Liver (tissue), 9 donors: Measurements from ENCODE around the gene PIMREG. TPM values are rescaled to one million over a fixed set of nuclear protein-coding genes. Genes with fewer than 3 reads are reported as not detected.

ENCODE experiments used
- DNase-seq: peaks from one replicate; pipeline ENCODE4 v3.0.0-alpha.2; 2017; ENCODE audit warnings: low spot score
- H3K27ac ChIP-seq, 2 donors: one replicate each; pipeline ENCODE4 v1.7.0; 2013; ENCODE audit warnings: inconsistent platforms in 2 of 2, low read length in 2 of 2, control low read depth in 1 of 2, low read depth in 1 of 2, mild to moderate bottlenecking in 1 of 2
- H3K27me3 ChIP-seq, 4 donors: one replicate each; pipeline versions ENCODE4 v1.6.1 to v1.7.0; 2013; ENCODE audit warnings: low read length in 3 of 4, inconsistent platforms in 1 of 4, mild to moderate bottlenecking in 1 of 4, moderate library complexity in 1 of 4; ENCODE audit not compliant: control insufficient read depth in 4 of 4, insufficient read depth in 4 of 4
- H3K36me3 ChIP-seq, 4 donors: one replicate each; pipeline versions ENCODE4 v1.6.1 to v1.7.0; 2013; ENCODE audit warnings: low read length in 3 of 4, mild to moderate bottlenecking in 3 of 4, low read depth in 1 of 4, moderate library complexity in 1 of 4; ENCODE audit not compliant: control insufficient read depth in 4 of 4, insufficient read depth in 3 of 4
- H3K4me1 ChIP-seq, 4 donors: one replicate each; pipeline versions ENCODE4 v1.6.1 to v1.7.0; 2013; ENCODE audit warnings: low read length in 3 of 4, mild to moderate bottlenecking in 3 of 4, moderate library complexity in 1 of 4; ENCODE audit not compliant: control insufficient read depth in 4 of 4, insufficient read depth in 4 of 4
- H3K4me3 ChIP-seq, 3 donors: one replicate each; pipeline versions ENCODE4 v1.6.1 to v1.7.0; 2013; ENCODE audit warnings: low read length in 3 of 3, control low read depth in 1 of 3, low read depth in 1 of 3, mild to moderate bottlenecking in 1 of 3
- H3K9ac ChIP-seq, 2 donors: one replicate each; pipeline ENCODE4 v1.7.0; 2013; ENCODE audit warnings: low read length in 2 of 2, mild to moderate bottlenecking in 2 of 2, moderate library complexity in 2 of 2, control low read depth in 1 of 2, low read depth in 1 of 2
- H3K9me3 ChIP-seq, 4 donors: one replicate each; pipeline versions ENCODE4 v1.6.1 to v1.7.0; 2013; ENCODE audit warnings: low read length in 3 of 4; ENCODE audit not compliant: control insufficient read depth in 4 of 4
- EGR1 ChIP-seq, 2 donors: IDR thresholded peaks; 2 replicates each; pipeline ENCODE4 v1.6.1; 2016 to 2018; ENCODE audit warnings: antibody characterized with exemption in 2 of 2, low read depth in 2 of 2
- FOXA1 ChIP-seq: IDR thresholded peaks from 2 replicates; pipeline ENCODE4 v1.6.1; 2016; ENCODE audit warnings: antibody characterized with exemption
- FOXA2 ChIP-seq: IDR thresholded peaks from 2 replicates; pipeline ENCODE4 v1.6.1; 2016; ENCODE audit warnings: antibody characterized with exemption
- GABPA ChIP-seq, 2 donors: IDR thresholded peaks in 1 of 2; conservative IDR thresholded peaks in 1 of 2; 2 replicates each; pipeline ENCODE4 v1.6.1; 2016; ENCODE audit warnings: antibody characterized with exemption in 2 of 2, mild to moderate bottlenecking in 1 of 2, moderate library complexity in 1 of 2
- HNF4A ChIP-seq, 2 donors: conservative IDR thresholded peaks; 2 replicates each; pipeline ENCODE4 v1.6.1; 2016; ENCODE audit warnings: antibody characterized with exemption in 2 of 2, mild to moderate bottlenecking in 2 of 2
- HNF4G ChIP-seq: IDR thresholded peaks from 2 replicates; pipeline ENCODE4 v1.6.1; 2016; ENCODE audit warnings: antibody characterized with exemption
- JUND ChIP-seq, 2 donors: IDR thresholded peaks; 2 replicates each; pipeline ENCODE4 v1.6.1; 2016; ENCODE audit warnings: antibody characterized with exemption in 2 of 2
- NR2F2 ChIP-seq: IDR thresholded peaks from 2 replicates; pipeline ENCODE4 v1.6.1; 2016; ENCODE audit warnings: antibody characterized with exemption
- RAD21 ChIP-seq, 2 donors: IDR thresholded peaks; 2 replicates each; pipeline ENCODE4 v1.6.1; 2016; ENCODE audit warnings: antibody characterized with exemption in 2 of 2, mild to moderate bottlenecking in 2 of 2
- RXRA ChIP-seq, 2 donors: IDR thresholded peaks; 2 replicates each; pipeline ENCODE4 v1.6.1; 2017 to 2018; ENCODE audit warnings: antibody characterized with exemption in 2 of 2, mild to moderate bottlenecking in 1 of 2
- SP1 ChIP-seq: IDR thresholded peaks from 2 replicates; pipeline ENCODE4 v1.6.1; 2018; ENCODE audit warnings: antibody characterized with exemption, mild to moderate bottlenecking
- TAF1 ChIP-seq: conservative IDR thresholded peaks from 2 replicates; pipeline ENCODE4 v1.6.1; 2016; ENCODE audit warnings: antibody characterized with exemption, mild to moderate bottlenecking
- YY1 ChIP-seq: IDR thresholded peaks from 2 replicates; pipeline ENCODE4 v1.6.1; 2016; ENCODE audit warnings: antibody characterized with exemption, mild to moderate bottlenecking
- WGBS: extraction: QIAGEN DNeasy Blood & Tissue Kit; methylation state at CpG from one replicate; pipeline ENCODE4 v1.1.7; 2013; 5-methylcytosine and 5-hydroxymethylcytosine counted together
- polyA plus RNA-seq, 2 donors: library from polyadenylated mRNA; stranded (reverse) in 1 of 2; unstranded in 1 of 2; fragments of 200-250 nt in 1 of 2; fragments of >200 nt in 1 of 2; fragmentation: Nextera tagmentation in 1 of 2; extraction: Ambion mirVana in 1 of 2; gene quantifications; one replicate each; pipeline versions ENCODE4 v1.2.1 to v1.2.3, GENCODE V29; 2013 to 2015
- total RNA-seq, 2 donors: library from RNA; depleted of rRNA; stranded (reverse); fragments of >200 nt; gene quantifications; one replicate each; pipeline ENCODE4 v1.2.3, GENCODE V29; 2014
- TF ChIP-seq, protein P1 (sequence below): IDR thresholded peaks from 2 replicates; pipeline ENCODE4 v1.6.1; 2016; ENCODE audit warnings: antibody characterized with exemption
- TF ChIP-seq, protein P2 (sequence below): IDR thresholded peaks from 2 replicates; pipeline ENCODE4 v1.6.1; 2016; ENCODE audit warnings: antibody characterized with exemption
- TF ChIP-seq, protein P3 (sequence below): IDR thresholded peaks from 2 replicates; pipeline ENCODE4 v1.6.1; 2016; ENCODE audit warnings: antibody characterized with exemption, mild to moderate bottlenecking
- TF ChIP-seq, protein P4 (sequence below): IDR thresholded peaks from 2 replicates; pipeline ENCODE4 v1.6.1; 2016; ENCODE audit warnings: antibody characterized with exemption
- TF ChIP-seq, protein P5 (sequence below): fragments of 150-350 bp; IDR thresholded peaks from 2 replicates; pipeline ENCODE4 v1.5.1; 2017; ENCODE audit warnings: improper control_type of control experiment, low read depth, low read length; ENCODE audit not compliant: missing input control
- donor health status: healthy.
- donor health status: healthy.
- donor health status: healthy.
- donor health status: healthy.
- donor health status: healthy.

Gene PIMREG
- total and polyA plus RNA-seq, 4 donors = 0.10 to 5.2 (median 0.75) TPM; not detected in 1

DNA sequence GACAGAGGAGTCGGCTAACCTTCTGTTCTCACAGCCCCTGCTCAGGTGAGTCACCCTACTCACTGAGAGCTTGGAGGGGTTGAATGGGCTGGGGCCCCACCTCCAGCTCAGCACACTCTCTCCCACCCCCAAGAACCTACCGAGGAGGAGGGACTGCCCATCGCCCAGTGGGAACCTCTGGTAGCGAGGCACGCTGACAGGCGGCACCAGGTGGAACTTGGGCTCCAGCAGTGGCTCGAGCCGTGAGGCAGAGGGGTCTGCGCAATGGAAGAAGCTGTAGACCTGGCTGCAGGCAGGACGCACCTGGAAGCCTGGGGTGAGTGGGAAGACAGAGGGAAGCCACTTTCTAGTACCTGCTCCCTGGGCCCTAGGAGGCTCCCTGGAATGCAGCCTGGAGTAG is 28.3 kb downstream of the PIMREG start:
- H3K9me3 ChIP-seq = no peaks in the 10 kb centered on the region
- no peaks in the 10 kb centered on the region for H3K36me3 ChIP-seq
- WGBS = 90% methylated on average over 10 of the region's 10 CpGs
- no peak overlapping the region for H3K9ac ChIP-seq
- DNase-seq = no peak
- TF ChIP-seq HNF4A (conservative IDR thresholded peaks at IDR 0.05) (no peak), HNF4G (no peak), SP1 (no peak), TAF1 (no peak), RXRA (IDR thresholded peaks at IDR 0.05) (no peak), GABPA (IDR thresholded peaks at IDR 0.05 in 1 of 2, conservative IDR thresholded peaks at IDR 0.05 in 1 of 2) (no peak), RAD21 (IDR thresholded peaks at IDR 0.05) (no peak), NR2F2 (no peak), EGR1 (IDR thresholded peaks at IDR 0.05; ENCODE audit: low read depth in 2 of 2) (no peak), FOXA2 (no peak), FOXA1 (no peak), JUND (IDR thresholded peaks at IDR 0.05) (no peak), YY1 (no peak)
- TF ChIP-seq, protein P1, sequence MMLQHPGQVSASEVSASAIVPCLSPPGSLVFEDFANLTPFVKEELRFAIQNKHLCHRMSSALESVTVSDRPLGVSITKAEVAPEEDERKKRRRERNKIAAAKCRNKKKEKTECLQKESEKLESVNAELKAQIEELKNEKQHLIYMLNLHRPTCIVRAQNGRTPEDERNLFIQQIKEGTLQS = no peak
- TF ChIP-seq, protein P2, sequence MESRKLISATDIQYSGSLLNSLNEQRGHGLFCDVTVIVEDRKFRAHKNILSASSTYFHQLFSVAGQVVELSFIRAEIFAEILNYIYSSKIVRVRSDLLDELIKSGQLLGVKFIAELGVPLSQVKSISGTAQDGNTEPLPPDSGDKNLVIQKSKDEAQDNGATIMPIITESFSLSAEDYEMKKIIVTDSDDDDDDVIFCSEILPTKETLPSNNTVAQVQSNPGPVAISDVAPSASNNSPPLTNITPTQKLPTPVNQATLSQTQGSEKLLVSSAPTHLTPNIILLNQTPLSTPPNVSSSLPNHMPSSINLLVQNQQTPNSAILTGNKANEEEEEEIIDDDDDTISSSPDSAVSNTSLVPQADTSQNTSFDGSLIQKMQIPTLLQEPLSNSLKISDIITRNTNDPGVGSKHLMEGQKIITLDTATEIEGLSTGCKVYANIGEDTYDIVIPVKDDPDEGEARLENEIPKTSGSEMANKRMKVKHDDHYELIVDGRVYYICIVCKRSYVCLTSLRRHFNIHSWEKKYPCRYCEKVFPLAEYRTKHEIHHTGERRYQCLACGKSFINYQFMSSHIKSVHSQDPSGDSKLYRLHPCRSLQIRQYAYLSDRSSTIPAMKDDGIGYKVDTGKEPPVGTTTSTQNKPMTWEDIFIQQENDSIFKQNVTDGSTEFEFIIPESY = no peak
- TF ChIP-seq, protein P3, sequence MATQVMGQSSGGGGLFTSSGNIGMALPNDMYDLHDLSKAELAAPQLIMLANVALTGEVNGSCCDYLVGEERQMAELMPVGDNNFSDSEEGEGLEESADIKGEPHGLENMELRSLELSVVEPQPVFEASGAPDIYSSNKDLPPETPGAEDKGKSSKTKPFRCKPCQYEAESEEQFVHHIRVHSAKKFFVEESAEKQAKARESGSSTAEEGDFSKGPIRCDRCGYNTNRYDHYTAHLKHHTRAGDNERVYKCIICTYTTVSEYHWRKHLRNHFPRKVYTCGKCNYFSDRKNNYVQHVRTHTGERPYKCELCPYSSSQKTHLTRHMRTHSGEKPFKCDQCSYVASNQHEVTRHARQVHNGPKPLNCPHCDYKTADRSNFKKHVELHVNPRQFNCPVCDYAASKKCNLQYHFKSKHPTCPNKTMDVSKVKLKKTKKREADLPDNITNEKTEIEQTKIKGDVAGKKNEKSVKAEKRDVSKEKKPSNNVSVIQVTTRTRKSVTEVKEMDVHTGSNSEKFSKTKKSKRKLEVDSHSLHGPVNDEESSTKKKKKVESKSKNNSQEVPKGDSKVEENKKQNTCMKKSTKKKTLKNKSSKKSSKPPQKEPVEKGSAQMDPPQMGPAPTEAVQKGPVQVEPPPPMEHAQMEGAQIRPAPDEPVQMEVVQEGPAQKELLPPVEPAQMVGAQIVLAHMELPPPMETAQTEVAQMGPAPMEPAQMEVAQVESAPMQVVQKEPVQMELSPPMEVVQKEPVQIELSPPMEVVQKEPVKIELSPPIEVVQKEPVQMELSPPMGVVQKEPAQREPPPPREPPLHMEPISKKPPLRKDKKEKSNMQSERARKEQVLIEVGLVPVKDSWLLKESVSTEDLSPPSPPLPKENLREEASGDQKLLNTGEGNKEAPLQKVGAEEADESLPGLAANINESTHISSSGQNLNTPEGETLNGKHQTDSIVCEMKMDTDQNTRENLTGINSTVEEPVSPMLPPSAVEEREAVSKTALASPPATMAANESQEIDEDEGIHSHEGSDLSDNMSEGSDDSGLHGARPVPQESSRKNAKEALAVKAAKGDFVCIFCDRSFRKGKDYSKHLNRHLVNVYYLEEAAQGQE = no peak
- TF ChIP-seq, protein P4, sequence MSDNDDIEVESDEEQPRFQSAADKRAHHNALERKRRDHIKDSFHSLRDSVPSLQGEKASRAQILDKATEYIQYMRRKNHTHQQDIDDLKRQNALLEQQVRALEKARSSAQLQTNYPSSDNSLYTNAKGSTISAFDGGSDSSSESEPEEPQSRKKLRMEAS = no peak
- TF ChIP-seq, protein P5, sequence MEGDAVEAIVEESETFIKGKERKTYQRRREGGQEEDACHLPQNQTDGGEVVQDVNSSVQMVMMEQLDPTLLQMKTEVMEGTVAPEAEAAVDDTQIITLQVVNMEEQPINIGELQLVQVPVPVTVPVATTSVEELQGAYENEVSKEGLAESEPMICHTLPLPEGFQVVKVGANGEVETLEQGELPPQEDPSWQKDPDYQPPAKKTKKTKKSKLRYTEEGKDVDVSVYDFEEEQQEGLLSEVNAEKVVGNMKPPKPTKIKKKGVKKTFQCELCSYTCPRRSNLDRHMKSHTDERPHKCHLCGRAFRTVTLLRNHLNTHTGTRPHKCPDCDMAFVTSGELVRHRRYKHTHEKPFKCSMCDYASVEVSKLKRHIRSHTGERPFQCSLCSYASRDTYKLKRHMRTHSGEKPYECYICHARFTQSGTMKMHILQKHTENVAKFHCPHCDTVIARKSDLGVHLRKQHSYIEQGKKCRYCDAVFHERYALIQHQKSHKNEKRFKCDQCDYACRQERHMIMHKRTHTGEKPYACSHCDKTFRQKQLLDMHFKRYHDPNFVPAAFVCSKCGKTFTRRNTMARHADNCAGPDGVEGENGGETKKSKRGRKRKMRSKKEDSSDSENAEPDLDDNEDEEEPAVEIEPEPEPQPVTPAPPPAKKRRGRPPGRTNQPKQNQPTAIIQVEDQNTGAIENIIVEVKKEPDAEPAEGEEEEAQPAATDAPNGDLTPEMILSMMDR = no peak
- H3K4me1 ChIP-seq = no peaks in the 10 kb centered on the region
- no peak overlapping the region for H3K27ac ChIP-seq
- H3K4me3 ChIP-seq = no peak overlapping the region
- H3K27me3 ChIP-seq = no peaks in the 10 kb centered on the region
